HUES48 (cell line): ENCODE results near the gene COMMD8.

Experiments used
- H3K27ac ChIP-seq: one replicate; pipeline ENCODE4 v1.7.0; 2013; ENCODE audit warnings: low read depth, low read length, inconsistent platforms
- H3K27me3 ChIP-seq: 2 replicates; pipeline ENCODE4 v1.6.1; 2013; ENCODE audit warnings: mild to moderate bottlenecking, low read length; ENCODE audit not compliant: control insufficient read depth, insufficient read depth
- H3K36me3 ChIP-seq: 2 replicates; pipeline ENCODE4 v1.6.1; 2013; ENCODE audit warnings: low read length; ENCODE audit not compliant: control insufficient read depth, insufficient read depth
- H3K4me1 ChIP-seq: 2 replicates; pipeline ENCODE4 v1.6.1; 2013; ENCODE audit warnings: mild to moderate bottlenecking, low read length; ENCODE audit not compliant: control insufficient read depth, insufficient read depth
- H3K4me3 ChIP-seq: 2 replicates; pipeline ENCODE4 v1.5.1; 2013; ENCODE audit warnings: mild to moderate bottlenecking, low read depth, low read length
- H3K9ac ChIP-seq: 2 replicates; pipeline ENCODE4 v1.6.1; 2013; ENCODE audit warnings: mild to moderate bottlenecking, low read depth, low read length, moderate library complexity
- H3K9me3 ChIP-seq: 2 replicates; pipeline ENCODE4 v1.6.1; 2013; ENCODE audit warnings: low read length; ENCODE audit not compliant: control insufficient read depth, insufficient read depth

Gene COMMD8

DNA sequence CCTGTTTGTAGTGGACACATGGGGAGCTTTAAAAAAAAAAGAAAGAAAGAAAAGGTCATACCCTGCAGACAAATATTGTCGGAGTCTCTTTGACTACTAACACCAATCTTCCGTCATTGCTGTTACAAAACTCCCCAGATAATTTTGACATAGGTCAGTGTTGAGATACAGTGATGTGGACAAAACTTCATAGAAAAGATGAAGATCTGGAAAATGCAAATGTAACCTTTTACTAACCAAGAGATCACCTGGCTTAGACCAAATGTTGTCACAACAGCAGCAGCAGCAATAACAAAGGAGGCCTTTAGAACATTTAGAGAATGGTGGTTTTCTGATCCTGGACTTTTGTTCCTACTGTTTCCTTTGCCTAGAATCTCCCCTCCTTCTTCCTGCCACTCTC is 8.1 kb upstream of the COMMD8 start:
- Histone ChIP-seq H3K4me1 (peaks cover 9% of the 10 kb centered on the region), H3K9ac (no peak overlapping the region), H3K4me3 (no peak overlapping the region), H3K27ac (no peak overlapping the region), H3K9me3 (no peaks in the 10 kb centered on the region), H3K36me3 (no peaks in the 10 kb centered on the region), H3K27me3 (no peaks in the 10 kb centered on the region)

DNA sequence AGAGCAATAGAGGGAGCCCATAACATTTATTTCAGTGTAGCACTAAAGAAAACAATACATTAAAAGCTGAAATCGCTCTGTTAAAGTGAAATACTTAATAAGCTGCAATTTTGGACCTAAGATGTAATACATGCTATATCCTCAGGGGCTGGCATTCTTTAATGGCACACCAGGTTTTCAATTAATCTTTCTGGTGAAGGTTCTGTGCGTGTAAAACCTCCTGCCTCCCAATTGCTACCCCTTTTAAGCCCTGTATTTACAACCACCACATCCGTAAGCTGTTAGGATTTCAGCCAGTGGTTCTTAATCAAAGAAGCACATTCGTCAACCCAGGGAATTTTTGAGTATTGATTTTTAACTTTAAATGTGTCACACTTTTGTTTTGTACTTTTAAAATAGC is 7.6 kb upstream of the COMMD8 start:
- H3K27me3 ChIP-seq, result no peaks in the 10 kb centered on the region
- no peaks in the 10 kb centered on the region for H3K9me3 ChIP-seq
- H3K9ac ChIP-seq, result no peak overlapping the region
- H3K36me3 ChIP-seq, result no peaks in the 10 kb centered on the region
- no peak overlapping the region for H3K4me3 ChIP-seq
- H3K27ac ChIP-seq, result no peak overlapping the region
- H3K4me1 ChIP-seq, result peaks cover 9% of the 10 kb centered on the region

DNA sequence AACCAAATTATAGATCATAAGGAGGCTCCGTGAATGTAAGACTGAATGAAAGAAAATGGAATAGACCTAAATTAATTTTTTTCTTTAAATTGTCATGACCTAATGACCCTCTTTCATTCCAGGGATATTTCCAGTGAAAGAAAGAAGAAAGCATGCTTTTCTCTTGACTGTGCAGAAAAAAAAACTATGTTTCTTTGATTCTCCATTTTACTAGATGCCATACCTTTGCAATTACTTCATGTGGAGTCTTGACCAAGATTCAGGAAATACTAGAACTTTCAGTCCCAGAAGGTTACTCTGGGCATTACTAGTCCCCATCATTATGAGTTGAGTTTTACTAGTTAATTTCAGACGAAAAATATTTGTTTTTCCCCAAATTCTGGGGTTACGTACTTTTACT is 6.4 kb upstream of the COMMD8 start:
- Histone ChIP-seq H3K4me3 (no peak overlapping the region), H3K9me3 (no peaks in the 10 kb centered on the region), H3K9ac (no peak overlapping the region), H3K27me3 (no peaks in the 10 kb centered on the region), H3K36me3 (no peaks in the 10 kb centered on the region), H3K4me1 (peaks cover 6% of the 10 kb centered on the region), H3K27ac (no peak overlapping the region)

DNA sequence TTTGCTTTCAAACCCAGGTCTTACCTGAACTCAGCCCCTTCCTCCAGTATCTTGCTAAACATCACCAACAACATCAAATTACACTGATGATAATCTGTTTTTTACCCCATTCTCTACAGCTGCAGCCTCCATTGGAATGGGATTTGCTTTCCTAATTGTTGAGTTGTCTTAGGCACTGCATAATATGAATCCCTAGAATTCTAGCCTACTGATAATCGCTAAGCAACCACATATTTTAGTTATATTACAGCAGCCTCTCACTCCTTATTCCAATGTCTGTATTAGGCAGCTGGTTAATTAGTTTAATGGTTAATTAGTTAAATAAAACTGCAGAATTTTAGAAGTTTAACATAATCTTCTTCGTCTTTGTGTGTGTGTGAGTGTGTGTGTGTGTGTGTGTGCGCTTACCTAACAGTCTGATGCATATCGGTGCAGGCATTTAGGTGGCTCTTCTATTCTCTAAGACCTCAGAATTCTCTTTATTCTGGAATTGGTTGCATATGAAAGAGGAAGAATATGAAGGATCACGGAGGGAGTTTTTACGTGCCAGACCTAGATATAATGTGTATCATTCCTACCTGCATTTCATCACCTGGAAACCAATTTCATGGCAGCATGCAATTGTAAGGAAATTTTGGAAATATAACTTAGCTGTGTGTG is 5.3 kb upstream of the COMMD8 start:
- Histone ChIP-seq H3K9me3 (no peaks in the 10 kb centered on the region), H3K27me3 (no peaks in the 10 kb centered on the region), H3K36me3 (no peaks in the 10 kb centered on the region), H3K4me3 (no peak overlapping the region), H3K4me1 (peaks cover 8% of the 10 kb centered on the region), H3K27ac (no peak overlapping the region), H3K9ac (no peak overlapping the region)

DNA sequence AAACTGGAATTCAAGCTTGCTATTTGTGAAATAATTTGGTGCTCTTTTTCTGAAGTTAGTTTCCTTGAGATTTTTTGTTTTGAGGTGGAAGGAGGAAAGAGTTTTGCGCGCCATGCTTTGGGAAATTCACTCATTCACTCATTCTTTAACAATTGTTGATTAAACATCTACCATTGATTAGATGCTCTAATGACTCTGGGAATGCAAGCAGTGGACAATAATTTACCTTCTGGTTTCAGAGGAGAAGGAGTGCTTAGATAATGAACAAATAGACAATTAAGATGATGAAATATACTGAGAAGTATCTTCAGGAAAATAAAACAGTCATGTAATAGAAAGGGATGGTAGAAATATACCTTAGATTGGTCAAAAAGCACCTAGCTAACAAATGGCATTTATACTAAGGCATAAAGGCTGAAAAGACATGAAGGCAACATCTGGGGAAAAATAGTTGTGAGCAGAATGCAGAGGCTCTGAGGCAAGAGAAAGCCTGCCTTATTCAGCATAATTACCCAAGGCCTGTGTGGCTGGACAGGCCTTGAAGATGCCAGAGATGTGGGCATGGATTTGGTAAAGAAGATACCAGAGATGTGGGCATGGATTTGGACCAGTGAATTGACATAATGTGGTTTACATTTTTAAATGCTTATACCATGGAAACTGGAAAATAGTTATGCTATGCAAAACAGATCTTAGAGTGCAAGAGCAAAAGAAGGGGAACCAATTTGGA is 2.7 kb upstream of the COMMD8 start:
- H3K27ac ChIP-seq, result no peak overlapping the region

DNA sequence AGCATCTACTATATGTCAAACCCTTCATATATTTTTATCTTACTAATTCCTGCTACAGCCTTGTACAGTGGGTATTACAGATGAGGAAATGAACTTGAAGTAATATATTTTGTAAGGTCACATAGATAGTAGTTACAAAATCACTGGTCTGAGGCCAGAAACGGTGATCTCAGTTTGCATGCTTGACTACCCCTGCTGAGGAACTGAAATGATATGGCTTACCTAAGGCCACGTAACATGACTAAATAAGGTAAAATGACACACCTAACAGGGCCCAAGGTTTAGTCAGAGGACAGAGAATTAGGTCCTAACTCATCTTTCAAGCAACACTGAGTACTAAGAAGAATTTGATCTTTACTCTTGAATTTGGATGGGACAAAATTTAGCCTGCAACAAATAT is 1.5 kb upstream of the COMMD8 start:
- no peaks in the 10 kb centered on the region for H3K36me3 ChIP-seq
- H3K4me3 ChIP-seq, result no peak overlapping the region
- H3K9me3 ChIP-seq, result no peaks in the 10 kb centered on the region
- no peaks in the 10 kb centered on the region for H3K27me3 ChIP-seq
- no peak overlapping the region for H3K9ac ChIP-seq
- H3K27ac ChIP-seq, result no peak overlapping the region
- peaks cover 10% of the 10 kb centered on the region; the same call in 1 of the 2 replicates for H3K4me1 ChIP-seq

More for the DNA sequence above, 2.7 kb upstream of the COMMD8 start:
- no peak overlapping the region for H3K9ac ChIP-seq
- H3K36me3 ChIP-seq, result no peaks in the 10 kb centered on the region
- H3K9me3 ChIP-seq, result no peaks in the 10 kb centered on the region
- peaks cover 10% of the 10 kb centered on the region; the same call in 1 of the 2 replicates for H3K4me1 ChIP-seq
- H3K27me3 ChIP-seq, result no peaks in the 10 kb centered on the region
- no peak overlapping the region for H3K4me3 ChIP-seq

DNA sequence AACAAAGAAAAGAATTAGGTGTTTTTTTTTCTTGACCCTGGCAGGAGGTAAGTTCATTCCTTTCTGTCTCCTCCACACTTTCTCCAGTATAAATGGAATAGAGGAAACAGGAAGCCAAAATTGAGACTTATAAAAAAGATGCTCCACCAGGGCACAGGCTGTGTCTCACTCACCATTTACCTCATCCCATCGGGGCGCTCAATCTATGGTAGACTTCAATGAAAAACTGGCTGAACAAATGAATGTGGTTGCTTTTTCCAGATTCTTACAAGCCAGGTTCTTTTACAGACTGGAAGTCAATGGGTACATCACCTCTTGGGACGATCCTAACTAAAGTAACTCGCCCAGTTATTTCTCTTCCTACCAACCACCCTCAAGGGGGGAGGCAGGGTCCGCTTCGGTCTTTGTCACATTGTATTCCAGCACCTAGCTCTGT is 685 bp downstream of the COMMD8 start:
- H3K4me3 ChIP-seq, result peak overlapping the region; percentile 88
- peak overlapping the region; percentile 62 for H3K9ac ChIP-seq
- H3K27me3 ChIP-seq, result no peaks in the 10 kb centered on the region
- no peaks in the 10 kb centered on the region for H3K9me3 ChIP-seq
- peak overlapping the region; percentile 70 for H3K27ac ChIP-seq
- no peaks in the 10 kb centered on the region for H3K36me3 ChIP-seq
- H3K4me1 ChIP-seq, result peaks cover 10% of the 10 kb centered on the region; the same call in 1 of the 2 replicates

DNA sequence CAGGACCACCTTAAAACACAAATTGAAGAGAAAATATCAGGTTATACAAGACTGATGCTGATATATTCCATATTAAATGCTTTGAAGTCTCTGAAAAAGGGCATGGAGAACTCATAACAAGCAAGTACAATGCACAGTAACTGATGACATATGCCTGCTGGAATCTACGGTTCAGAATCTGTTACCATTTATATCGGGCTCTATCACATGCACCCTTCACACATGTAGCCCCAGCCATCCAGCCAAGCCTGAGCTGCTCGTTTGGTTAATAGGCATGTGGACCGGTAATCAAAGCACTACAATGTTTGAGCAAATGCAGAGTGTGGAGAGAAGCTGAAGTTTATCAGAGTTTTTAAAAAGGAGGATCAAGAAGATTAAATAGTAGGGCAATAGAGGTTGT is 11.8 kb downstream of the COMMD8 start:
- no peaks in the 10 kb centered on the region for H3K4me1 ChIP-seq
- no peak overlapping the region for H3K27ac ChIP-seq
- no peaks in the 10 kb centered on the region for H3K36me3 ChIP-seq
- H3K4me3 ChIP-seq, result no peak overlapping the region
- H3K9ac ChIP-seq, result no peak overlapping the region
- H3K9me3 ChIP-seq, result no peaks in the 10 kb centered on the region
- no peaks in the 10 kb centered on the region for H3K27me3 ChIP-seq

DNA sequence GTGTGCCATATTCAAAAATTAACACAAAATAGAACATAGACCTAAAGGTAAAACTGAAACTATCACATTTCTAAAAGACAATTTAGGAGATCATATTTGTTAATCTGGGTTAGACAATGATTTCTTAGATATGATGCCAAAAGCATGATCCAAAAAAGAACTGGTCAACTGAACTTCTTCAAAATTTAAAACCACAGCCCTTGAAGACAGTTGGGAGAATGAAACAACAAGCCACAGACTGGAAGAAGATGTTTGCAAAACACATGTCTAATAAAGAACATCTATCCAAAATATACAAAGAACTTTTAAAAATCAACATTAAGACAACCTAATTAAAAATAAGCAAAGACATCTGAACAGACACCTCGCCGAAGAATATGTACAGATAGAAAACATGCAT is 19.5 kb downstream of the COMMD8 start:
- no peaks in the 10 kb centered on the region for H3K36me3 ChIP-seq
- peaks cover 11% of the 10 kb centered on the region for H3K4me1 ChIP-seq
- H3K9ac ChIP-seq, result no peak overlapping the region
- no peaks in the 10 kb centered on the region for H3K27me3 ChIP-seq
- no peak overlapping the region for H3K4me3 ChIP-seq
- no peaks in the 10 kb centered on the region for H3K9me3 ChIP-seq
- H3K27ac ChIP-seq, result no peak overlapping the region

DNA sequence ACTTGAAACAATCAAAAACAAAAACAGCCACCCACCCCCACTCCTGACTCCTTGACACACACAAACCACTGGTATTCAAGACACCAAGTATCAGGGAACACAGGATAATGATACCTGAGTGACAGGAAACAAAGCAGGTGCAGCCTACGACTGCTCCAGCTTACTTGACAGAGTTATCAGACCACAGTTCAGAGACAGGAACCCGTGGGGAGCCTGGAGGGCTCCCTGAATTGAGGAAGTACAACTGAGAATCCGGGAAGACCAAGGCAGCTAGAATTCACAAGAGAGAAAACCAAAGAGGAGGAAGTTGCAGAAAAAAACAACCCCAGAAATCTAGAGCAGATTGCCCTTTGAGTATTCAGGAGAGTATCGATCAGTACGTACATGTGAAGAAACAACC is 20.5 kb downstream of the COMMD8 start:
- Histone ChIP-seq H3K4me1 (peaks cover 11% of the 10 kb centered on the region), H3K27me3 (no peaks in the 10 kb centered on the region), H3K4me3 (no peak overlapping the region), H3K27ac (no peak overlapping the region), H3K9me3 (no peaks in the 10 kb centered on the region), H3K9ac (no peak overlapping the region), H3K36me3 (no peaks in the 10 kb centered on the region)

DNA sequence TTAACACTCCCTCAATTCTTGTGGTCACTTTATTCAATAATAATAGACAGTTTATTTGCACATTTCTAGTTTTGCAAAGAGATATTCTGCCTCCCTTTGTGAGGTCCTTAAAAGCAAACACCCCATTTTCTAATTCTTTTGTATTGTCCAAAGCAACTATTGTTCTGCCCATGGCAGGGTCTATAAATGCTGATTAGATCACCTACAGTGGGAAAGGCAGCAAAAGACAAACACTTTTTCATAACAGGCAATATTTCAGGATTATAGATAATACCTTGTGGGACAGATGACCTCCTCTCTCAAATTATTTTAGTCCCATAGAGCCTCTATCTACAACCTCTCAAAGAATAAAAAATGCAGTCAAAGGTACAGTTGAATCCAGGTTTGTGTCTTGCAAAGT is 28.6 kb downstream of the COMMD8 start:
- no peaks in the 10 kb centered on the region for H3K9me3 ChIP-seq
- H3K4me1 ChIP-seq, result peaks cover 11% of the 10 kb centered on the region; the same call in 1 of the 2 replicates
- H3K4me3 ChIP-seq, result no peak overlapping the region
- H3K36me3 ChIP-seq, result no peaks in the 10 kb centered on the region
- no peaks in the 10 kb centered on the region for H3K27me3 ChIP-seq
- H3K9ac ChIP-seq, result no peak overlapping the region
- no peak overlapping the region for H3K27ac ChIP-seq
